Type B pancreatic cell (in vitro differentiated cells): ENCODE data around the gene SAE1. TPM values are rescaled to one million over a fixed set of nuclear protein-coding genes. Genes with fewer than 3 reads are reported as not detected.
A peak's percentile ranks its signal among the peaks of the same experiment; 100 is the strongest.

Experiments used
- DNase-seq: peaks from one replicate; pipeline ENCODE4 v3.0.0; 2021; ENCODE audit warnings: mixed read lengths; ENCODE audit not compliant: unreplicated experiment; ENCODE audit errors: extremely low spot score
- H3K27ac Mint-ChIP-seq: 2 replicates; pipeline ENCODE4 v1.8.0; 2021; ENCODE audit warnings: mild to moderate bottlenecking, mixed read lengths
- H3K27me3 Mint-ChIP-seq: 2 replicates; pipeline ENCODE4 v1.8.0; 2021; ENCODE audit warnings: mixed read lengths
- H3K36me3 Mint-ChIP-seq: 2 replicates; pipeline ENCODE4 v1.8.0; 2021; ENCODE audit warnings: mixed read lengths
- H3K4me1 Mint-ChIP-seq: one replicate; pipeline ENCODE4 v1.8.0; 2021; ENCODE audit warnings: mixed read lengths; ENCODE audit not compliant: unreplicated experiment
- H3K4me3 Mint-ChIP-seq: 2 replicates; pipeline ENCODE4 v1.8.0; 2021; ENCODE audit warnings: mild to moderate bottlenecking, mixed read lengths
- H3K9me3 Mint-ChIP-seq: 2 replicates; pipeline ENCODE4 v1.8.0; 2021; ENCODE audit warnings: mixed read lengths
- CTCF ChIP-seq: fragments of 200-600 bp; sonication (generic); conservative IDR thresholded peaks from 2 replicates; pipeline ENCODE4 v1.5.0; 2021; ENCODE audit warnings: antibody characterized with exemption, mild to moderate bottlenecking
- total RNA-seq: library from RNA; stranded (reverse); gene quantifications from 2 replicates; pipeline ENCODE4 v1.2.1, GENCODE V29; 2021; ENCODE audit warnings: low replicate concordance

Gene SAE1
- total RNA-seq, 1 donor from 2014 or later: 155 TPM

GRCh38 chr19:47187335-47187655 is 56.7 kb downstream of the SAE1 start:
- Mint-ChIP-seq H3K27me3 (no peaks in the 10 kb centered on the region), H3K9me3 (no peaks in the 10 kb centered on the region)
- no peak for DNase-seq

DNA sequence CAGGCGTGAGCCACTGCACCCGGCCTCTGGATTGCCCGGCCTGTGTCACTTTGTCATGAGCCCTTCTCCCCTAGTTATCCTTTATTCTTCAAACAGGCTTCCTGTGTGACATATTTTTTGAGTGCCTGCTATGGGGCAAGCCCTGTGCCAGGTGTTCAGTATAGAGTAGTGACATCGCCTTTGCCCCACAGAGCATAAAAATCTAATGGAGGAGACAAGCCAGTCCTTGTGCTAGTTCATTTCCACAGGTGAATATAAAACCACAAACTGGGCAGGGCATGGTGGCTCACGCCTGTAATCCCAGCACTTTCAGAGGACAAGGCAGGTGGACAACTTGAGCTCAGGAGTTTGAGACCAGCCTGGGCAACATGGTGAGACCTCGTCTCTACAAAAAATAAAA is 57.2 kb downstream of the SAE1 start:
- no peak for TF ChIP-seq CTCF
- no peak overlapping the region for H3K4me3 Mint-ChIP-seq
- H3K36me3 Mint-ChIP-seq: peaks cover 4% of the 10 kb centered on the region
- H3K27ac Mint-ChIP-seq: peak overlapping the region; percentile 90
- no peaks in the 10 kb centered on the region for H3K9me3 Mint-ChIP-seq
- H3K27me3 Mint-ChIP-seq: no peaks in the 10 kb centered on the region
- peaks cover 47% of the 10 kb centered on the region for H3K4me1 Mint-ChIP-seq
- no peak for DNase-seq

More at GRCh38 chr19:47187335-47187655, 56.7 kb downstream of the SAE1 start:
- Mint-ChIP-seq H3K4me3 (no peak overlapping the region), H3K4me1 (peaks cover 47% of the 10 kb centered on the region), H3K27ac (peak overlapping the region; percentile 72), H3K36me3 (peaks cover 6% of the 10 kb centered on the region)
- TF ChIP-seq CTCF: no peak

GRCh38 chr19:47188507-47189033 is 57.9 kb downstream of the SAE1 start:
- H3K4me1 Mint-ChIP-seq: peaks cover 47% of the 10 kb centered on the region
- H3K4me3 Mint-ChIP-seq: peak overlapping the region; percentile 27
- H3K27ac Mint-ChIP-seq: peak overlapping the region; percentile 90
- TF ChIP-seq CTCF: no peak
- peaks cover 4% of the 10 kb centered on the region for H3K36me3 Mint-ChIP-seq
- H3K27me3 Mint-ChIP-seq: no peaks in the 10 kb centered on the region
- no peak for DNase-seq
- H3K9me3 Mint-ChIP-seq: no peaks in the 10 kb centered on the region

DNA sequence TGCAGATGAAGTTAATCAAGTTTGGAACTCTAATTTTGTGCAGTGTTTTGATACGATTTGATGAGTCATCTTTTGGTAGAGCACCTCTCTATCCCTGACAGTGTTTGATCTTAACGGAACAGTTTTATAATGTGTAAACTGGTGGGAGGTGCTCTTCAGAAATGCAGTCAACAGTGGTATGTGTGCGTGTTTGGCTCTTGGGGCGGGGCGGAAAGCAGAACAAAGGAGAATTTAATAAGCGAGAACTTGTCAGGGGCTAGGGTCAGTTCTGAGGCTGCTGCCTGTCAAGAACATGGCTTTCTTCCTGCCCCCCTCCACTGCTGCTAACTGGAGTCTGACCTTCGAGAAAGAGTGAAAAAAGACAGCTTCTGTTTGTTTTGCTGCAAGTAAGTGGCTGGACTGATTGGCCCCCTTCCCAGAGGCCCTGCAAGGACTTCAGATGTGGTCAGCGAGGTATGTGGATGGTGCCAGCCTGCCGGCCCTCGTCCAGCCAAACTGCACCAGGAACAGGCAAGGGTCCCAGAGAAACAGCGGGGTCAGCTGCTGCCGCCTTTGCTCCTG is 59.6 kb downstream of the SAE1 start:
- peak overlapping the region; percentile 57 for H3K4me3 Mint-ChIP-seq
- no peak for DNase-seq
- H3K27me3 Mint-ChIP-seq: no peaks in the 10 kb centered on the region
- no peak for TF ChIP-seq CTCF
- peaks cover 53% of the 10 kb centered on the region for H3K4me1 Mint-ChIP-seq
- H3K36me3 Mint-ChIP-seq: peaks cover 8% of the 10 kb centered on the region
- peak overlapping the region; percentile 90 for H3K27ac Mint-ChIP-seq
- H3K9me3 Mint-ChIP-seq: no peaks in the 10 kb centered on the region

- H3K27me3 Mint-ChIP-seq: no peaks in the 10 kb centered on the region
- peaks cover 16% of the 10 kb centered on the region for H3K4me1 Mint-ChIP-seq
- peaks cover 20% of the 10 kb centered on the region for H3K36me3 Mint-ChIP-seq
- no peak overlapping the region for H3K27ac Mint-ChIP-seq
- no peak for DNase-seq
- no peak overlapping the region for H3K4me3 Mint-ChIP-seq
- H3K9me3 Mint-ChIP-seq: no peaks in the 10 kb centered on the region
- no peak for TF ChIP-seq CTCF
Observed at GRCh38 chr19:47195434-47195833, 64.8 kb downstream of the SAE1 start.
